HepG2 (cell line): Measurements from ENCODE around the gene SV2B. TPM values are rescaled to one million over a fixed set of nuclear protein-coding genes. Genes with fewer than 3 reads are reported as not detected.

Experiments
- ATAC-seq: fragments of 200-7000 bp; cut with Tn5 transposase; 3 replicates; pipeline ENCODE4 v1.9.1; 2020; ENCODE audit warnings: mild to moderate bottlenecking, moderate library complexity
- BruUV-seq: library from RNA; stranded (reverse); fragments of 400-500 nt; replicated peaks from 2 replicates; lab custom pipeline; 2021; lab: Mats Ljungman, UMichigan
- CTCF ChIA-PET: fragments of 300-600 bp; formaldehyde crosslinking; extraction: SDS; loops from one replicate; lab custom pipeline; 2021; ENCODE audit warnings: low total read pairs, inconsistent platforms, low intra/inter-chr PET ratio; lab: Yijun Ruan, JAX
- POLR2A ChIA-PET: fragments of 350-600 bp; sonication (Branson Sonifier 250); formaldehyde crosslinking; loops from one replicate; lab custom pipeline; 2020; ENCODE audit warnings: antibody characterized with exemption, inconsistent platforms; lab: Yijun Ruan, JAX
- DNase-seq: peaks from one replicate; pipeline ENCODE4 v3.0.0-alpha.2; 2015; ENCODE audit warnings: low spot score
- FAIRE-seq: peaks from 3 replicates; lab custom pipeline; 2011; peaks lifted over from hg19 to GRCh38; lab: Jason Lieb, UNC
- H2AFZ ChIP-seq: one replicate; pipeline ENCODE4 v1.6.1; 2011; ENCODE audit warnings: low read length, inconsistent platforms
- H3K27ac ChIP-seq: fragments of 300-600 bp; 3 replicates; pipeline ENCODE4 v1.8.0; 2011; ENCODE audit warnings: mixed run types, mild to moderate bottlenecking, mixed read lengths, low read length, inconsistent platforms; ENCODE audit not compliant: insufficient read depth; ENCODE audit errors: extremely low read length
- H3K27me3 ChIP-seq, 2 experiments: fragments of 200-600 bp in 1 of 2; 2 replicates in 1 of 2; 3 replicates in 1 of 2; pipeline versions ENCODE4 v1.6.0 to v1.8.0; 2011; ENCODE audit warnings: low read length in 2 of 2, mild to moderate bottlenecking in 2 of 2, moderate library complexity in 2 of 2, inconsistent platforms in 1 of 2; ENCODE audit not compliant: insufficient read depth in 2 of 2, control insufficient read depth in 1 of 2
- H3K36me3 ChIP-seq, 2 experiments: fragments of 200-600 bp in 1 of 2; replicated peaks in 1 of 2; 2 replicates in 1 of 2; 3 replicates in 1 of 2; pipeline versions ENCODE4 v1.5.1 to v1.8.0; 2011; ENCODE audit warnings: low read length in 2 of 2, inconsistent platforms in 1 of 2; ENCODE audit not compliant: insufficient read depth in 2 of 2, control insufficient read depth in 1 of 2
- H3K4me1 ChIP-seq: 2 replicates; pipeline ENCODE4 v1.5.1; 2012; ENCODE audit warnings: low read length, inconsistent platforms; ENCODE audit not compliant: insufficient read depth
- H3K4me2 ChIP-seq: 2 replicates; pipeline ENCODE4 v1.6.0; 2011; ENCODE audit warnings: low read depth, low read length, inconsistent platforms
- H3K4me3 ChIP-seq, 3 experiments: fragments of 200-600 bp in 1 of 3; sonication (generic), shearing (Covaris generic) in 1 of 3; replicated peaks in 1 of 3; 2 replicates each; pipeline ENCODE4 v1.5.1; 2011 to 2016; ENCODE audit warnings: low read length in 3 of 3, inconsistent platforms in 2 of 3, low read depth in 2 of 3, mild to moderate bottlenecking in 2 of 3, control low read depth in 1 of 3, mixed read lengths in 1 of 3; ENCODE audit not compliant: insufficient read depth in 1 of 3
- H3K79me2 ChIP-seq: one replicate; pipeline ENCODE4 v1.6.1; 2011; ENCODE audit warnings: low read length, inconsistent platforms; ENCODE audit not compliant: insufficient read depth
- H3K9ac ChIP-seq: 2 replicates; pipeline ENCODE4 v1.6.0; 2011; ENCODE audit warnings: mild to moderate bottlenecking, low read depth, low read length, inconsistent platforms; ENCODE audit not compliant: insufficient read depth
- H3K9me3 ChIP-seq: 2 replicates; pipeline ENCODE4 v1.5.1; 2012; ENCODE audit warnings: mild to moderate bottlenecking, low read length
- H4K20me1 ChIP-seq: 2 replicates; pipeline ENCODE4 v1.6.0; 2011; ENCODE audit warnings: inconsistent platforms, mild to moderate bottlenecking, low read length, moderate library complexity; ENCODE audit not compliant: insufficient read depth
- ADNP ChIP-seq: sonication (generic); formaldehyde crosslinking; IDR thresholded peaks from 2 replicates; pipeline ENCODE4 v1.4.0; 2020; ENCODE audit warnings: missing genetic modification reagents
- ATF1 ChIP-seq: IDR thresholded peaks from 2 replicates; pipeline ENCODE4 v1.6.1; 2016; ENCODE audit warnings: mild to moderate bottlenecking, control low read depth
- ATF6 ChIP-seq: sonication (generic); formaldehyde crosslinking; conservative IDR thresholded peaks from 2 replicates; pipeline ENCODE4 v1.4.0; 2020; ENCODE audit warnings: missing genetic modification reagents
- CTCF ChIP-seq: sonication (generic); formaldehyde crosslinking; IDR thresholded peaks from 2 replicates; pipeline ENCODE4 v1.5.0; 2020; ENCODE audit warnings: mild to moderate bottlenecking, missing genetic modification reagents, moderate library complexity
- DNMT3B ChIP-seq: conservative IDR thresholded peaks from 2 replicates; pipeline ENCODE4 v1.6.1; 2016; ENCODE audit warnings: missing biosample characterization, control low read depth
- E2F1 ChIP-seq: sonication (generic); formaldehyde crosslinking; IDR thresholded peaks from 2 replicates; pipeline ENCODE4 v1.5.0; 2020; ENCODE audit warnings: missing genetic modification reagents
- JUND ChIP-seq: sonication (generic); formaldehyde crosslinking; IDR thresholded peaks from 2 replicates; pipeline ENCODE4 v1.8.0; 2022; ENCODE audit warnings: mild to moderate bottlenecking, missing genetic modification reagents
- RAD21 ChIP-seq: fragments of 450-650 bp; formaldehyde crosslinking; IDR thresholded peaks from 2 replicates; pipeline ENCODE4 v1.5.0; 2020; ENCODE audit warnings: mild to moderate bottlenecking
- SMC3 ChIP-seq: IDR thresholded peaks from 2 replicates; pipeline ENCODE4 v1.6.1; 2011; ENCODE audit warnings: low read length, improper control_type of control experiment
- STAG1 ChIP-seq: sonication (generic); formaldehyde crosslinking; IDR thresholded peaks from 2 replicates; pipeline ENCODE4 v1.4.0; 2020; ENCODE audit warnings: missing genetic modification reagents
- ZNF121 ChIP-seq: sonication (generic); formaldehyde crosslinking; IDR thresholded peaks from 2 replicates; pipeline ENCODE4 v1.5.0; 2020; ENCODE audit warnings: mild to moderate bottlenecking, missing genetic modification reagents
- ZNF501 ChIP-seq: sonication (generic); formaldehyde crosslinking; IDR thresholded peaks from 2 replicates; pipeline ENCODE4 v1.5.1; 2020; ENCODE audit warnings: mild to moderate bottlenecking, moderate library complexity, missing genetic modification reagents
- ZNF7 ChIP-seq: IDR thresholded peaks from 2 replicates; pipeline ENCODE4 v1.6.1; 2016; ENCODE audit warnings: missing biosample characterization, missing genetic modification reagents
- WGBS: methylation state at CpG from one replicate; pipeline ENCODE4 v1.1.6; 2017; ENCODE audit warnings: low lambda C conversion rate; 5-methylcytosine and 5-hydroxymethylcytosine counted together
- in situ Hi-C: cut with HindIII; loops from 2 replicates; pipeline ENCODE4 v1.10.0; 2017; ENCODE audit warnings: low pct_unique_long_range_greater_than_20kb; ENCODE audit not compliant: extremely low pct_ligation_motif_present
- intact Hi-C: fragments of 100-400 bp; cut with micrococcal nuclease; formaldehyde crosslinking; loops from one replicate; pipeline ENCODE4 v1.10.0; 2022; ENCODE audit not compliant: unreplicated experiment
- polyA plus RNA-seq, 8 experiments: library from polyadenylated mRNA; depleted of rRNA in 3 of 8; stranded (reverse) in 7 of 8; unstranded in 1 of 8; fragments of >200 nt; fragmentation: Illumina TruSeq in 4 of 8; extraction: Trizol in 4 of 8; gene quantifications; 2 replicates each; pipeline versions ENCODE4 v1.2.1 to v1.2.3, GENCODE V29; 2011 to 2016; ENCODE audit warnings: low read depth in 4 of 8, missing spikeins in 1 of 8, mixed read lengths in 1 of 8; ENCODE audit not compliant: insufficient read depth in 1 of 8
- total RNA-seq, 5 experiments: library from RNA; depleted of rRNA; stranded (reverse); fragments of >200 nt; fragmentation: Illumina TruSeq; extraction: Trizol; gene quantifications; 2 replicates each; pipeline ENCODE4 v1.2.3, GENCODE V29; 2016; ENCODE audit warnings: low read depth in 1 of 5

Gene SV2B
- total and polyA plus RNA-seq, 2 of the 13 experiments (the other 11 are each of a cell fraction or from before 2014, with no cell fraction given): not detected

GRCh38 chr15:91298101-91298500 lies 198.0 kb downstream of the SV2B start:
- H3K79me2 ChIP-seq: no peaks in the 10 kb centered on the region
- H3K4me2 ChIP-seq: no peak overlapping the region
- WGBS: 0% methylated on average over 6 of the region's 6 CpGs
- no TSS peak for BruUV-seq
- H3K4me1 ChIP-seq: no peaks in the 10 kb centered on the region
- no peak for FAIRE-seq
- H3K9me3 ChIP-seq: no peaks in the 10 kb centered on the region
- no peak overlapping the region for H3K4me3 ChIP-seq
- TF ChIP-seq ZNF7 (peak; percentile 93), ATF6 (CRISPR knock-in tag) (no peak)
- TF ChIP-seq, all 625 proteins: peak for 1
- DNase-seq (no peak), ATAC-seq (no peak)
- Histone ChIP-seq H2AFZ (no peak overlapping the region), H3K27ac (no peak overlapping the region), H3K27me3 (peaks cover 0 to 10% of the 10 kb centered on the region in 2 experiments; a peak in 4 of 5 replicates), H3K36me3 (no peaks in the 10 kb centered on the region), H3K9ac (no peak overlapping the region), H4K20me1 (no peaks in the 10 kb centered on the region)
- intact Hi-C loops (no loop called here), in situ Hi-C loops (no loop called here)
- ChIA-PET POLR2A (no interaction called here), CTCF (no interaction called here)

GRCh38 chr15:91302588-91303439 lies 202.8 kb downstream of the SV2B start:
- H3K27me3 ChIP-seq: peaks cover 1 to 5% of the 10 kb centered on the region in 2 experiments; a peak in 4 of 5 replicates
- no peaks in the 10 kb centered on the region for H3K9me3 ChIP-seq
- no peaks in the 10 kb centered on the region for H4K20me1 ChIP-seq
- H3K27ac ChIP-seq: no peak overlapping the region
- DNase-seq (peak; percentile 45), FAIRE-seq (peak; percentile 77), ATAC-seq (peak; percentile 78)
- H3K4me2 ChIP-seq: no peak overlapping the region
- no peak overlapping the region for H2AFZ ChIP-seq
- H3K4me1 ChIP-seq: no peaks in the 10 kb centered on the region
- no peak overlapping the region for H3K9ac ChIP-seq
- no peak overlapping the region for H3K4me3 ChIP-seq
- H3K36me3 ChIP-seq: no peaks in the 10 kb centered on the region
- POLR2A ChIA-PET: no interaction called here
- CTCF ChIA-PET: interaction anchor here (0.9 to 2.2 kb wide), 4 partner anchors 286 to 779 kb away, joined by 3 to 15 read pairs (median 12); partner anchors contain the start of gene SLCO3A1
- intact Hi-C loops (loop anchor here (1.0 to 5.0 kb wide), 3 partner anchors 220 to 779 kb away; no protein-coding TSS in a partner anchor), in situ Hi-C loops (loop anchor here (5.0 to 10.0 kb wide), 2 partner anchors 552 to 779 kb away; partner anchors contain the start of gene SLCO3A1)
- WGBS: 10% methylated on average over 11 of the region's 11 CpGs
- no peaks in the 10 kb centered on the region for H3K79me2 ChIP-seq
- no TSS peak for BruUV-seq
- TF ChIP-seq E2F1 (no peak), STAG1 (CRISPR knock-in tag) (peak; percentile 94), SMC3 (peak; percentile 86), ADNP (no peak), ZNF501 (CRISPR knock-in tag) (no peak), ATF1 (CRISPR knock-in tag) (no peak), RAD21 (peak; percentile 60; the same call in 1 of the 2 replicates), DNMT3B (CRISPR knock-in tag) (no peak), ZNF121 (CRISPR knock-in tag) (no peak), CTCF (CRISPR knock-in tag) (peak; percentile 83), JUND (CRISPR knock-in tag) (no peak)
